ENCODE results near the gene SAMHD1.

DNA sequence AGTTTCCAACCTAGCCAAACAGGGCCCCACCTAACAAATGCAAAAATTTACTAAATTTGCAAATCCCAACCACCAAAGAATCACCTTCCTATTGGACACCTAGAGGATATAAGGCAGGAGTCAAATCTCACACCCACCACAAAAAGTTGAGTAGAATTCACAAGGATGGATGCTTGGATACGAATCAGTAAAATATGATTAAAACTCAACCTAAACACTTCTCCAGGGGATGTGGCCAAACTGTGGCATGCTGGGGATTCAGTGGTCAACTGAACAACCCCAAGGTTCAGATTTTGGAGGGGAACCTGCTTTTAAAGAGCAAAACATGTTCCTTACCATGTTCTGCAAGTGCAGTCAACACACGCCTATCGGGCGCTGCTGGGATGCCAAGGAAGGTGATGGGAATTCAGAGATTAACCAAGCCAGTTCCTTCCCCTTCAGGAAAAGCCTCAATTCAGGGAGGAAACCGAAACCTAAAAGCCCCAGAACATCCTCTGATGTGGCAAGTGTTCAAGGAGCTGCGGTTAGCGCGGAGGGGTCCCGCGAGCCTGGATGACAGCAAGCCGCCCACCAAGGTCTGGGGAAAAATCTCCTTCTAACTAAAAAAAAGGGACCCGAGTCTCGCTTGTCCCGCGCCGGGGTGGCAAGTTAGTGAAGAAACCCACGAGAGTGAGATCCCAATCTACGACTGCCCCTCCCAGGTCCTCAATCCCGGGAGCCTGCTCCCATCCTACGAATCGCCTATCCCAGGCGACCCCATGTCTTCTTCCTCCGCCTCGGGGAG, 902 bp downstream of the SAMHD1 start:
- TF ChIP-seq, protein P1, sequence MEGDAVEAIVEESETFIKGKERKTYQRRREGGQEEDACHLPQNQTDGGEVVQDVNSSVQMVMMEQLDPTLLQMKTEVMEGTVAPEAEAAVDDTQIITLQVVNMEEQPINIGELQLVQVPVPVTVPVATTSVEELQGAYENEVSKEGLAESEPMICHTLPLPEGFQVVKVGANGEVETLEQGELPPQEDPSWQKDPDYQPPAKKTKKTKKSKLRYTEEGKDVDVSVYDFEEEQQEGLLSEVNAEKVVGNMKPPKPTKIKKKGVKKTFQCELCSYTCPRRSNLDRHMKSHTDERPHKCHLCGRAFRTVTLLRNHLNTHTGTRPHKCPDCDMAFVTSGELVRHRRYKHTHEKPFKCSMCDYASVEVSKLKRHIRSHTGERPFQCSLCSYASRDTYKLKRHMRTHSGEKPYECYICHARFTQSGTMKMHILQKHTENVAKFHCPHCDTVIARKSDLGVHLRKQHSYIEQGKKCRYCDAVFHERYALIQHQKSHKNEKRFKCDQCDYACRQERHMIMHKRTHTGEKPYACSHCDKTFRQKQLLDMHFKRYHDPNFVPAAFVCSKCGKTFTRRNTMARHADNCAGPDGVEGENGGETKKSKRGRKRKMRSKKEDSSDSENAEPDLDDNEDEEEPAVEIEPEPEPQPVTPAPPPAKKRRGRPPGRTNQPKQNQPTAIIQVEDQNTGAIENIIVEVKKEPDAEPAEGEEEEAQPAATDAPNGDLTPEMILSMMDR (IDR thresholded peaks at IDR 0.05), result peak in 1 of 3 donors; percentile 19
- TF ChIP-seq POLR2A (IDR thresholded peaks at IDR 0.05) (no peak), POLR2AphosphoS5 (IDR thresholded peaks at IDR 0.05) (no peak)
